Measurements from ENCODE around the gene CDHR5. TPM values are rescaled to one million over a fixed set of nuclear protein-coding genes. Genes with fewer than 3 reads are reported as not detected.

The CDHR5 gene
- total RNA-seq, result not detected in 2 replicates

GRCh38 chr11:624705-625635 lies at the start of gene CDHR5:
Gene CDHR5, minus strand, starts transcription at chr11:624955. Its CDS starts 53 bp downstream, at chr11:624902.

GRCh38 chr11:636511-637332 lies 12.0 kb upstream of the CDHR5 start, which contains the start of gene DRD4:
Gene DRD4, plus strand, starts transcription at chr11:637269. Its CDS starts 36 bp downstream, at chr11:637305.

GRCh38 chr11:626475-627307 lies 1.9 kb upstream of the CDHR5 start, which contains the start of gene SCT:
Gene SCT, minus strand, starts transcription at chr11:627181. Its CDS starts 38 bp downstream, at chr11:627143.

GRCh38 chr11:615504-616319 lies 9.0 kb downstream of the CDHR5 start, which contains the start of gene IRF7:
Gene IRF7, minus strand, starts transcription at chr11:615950. Its CDS starts 586 bp downstream, at chr11:615364.

DNA sequence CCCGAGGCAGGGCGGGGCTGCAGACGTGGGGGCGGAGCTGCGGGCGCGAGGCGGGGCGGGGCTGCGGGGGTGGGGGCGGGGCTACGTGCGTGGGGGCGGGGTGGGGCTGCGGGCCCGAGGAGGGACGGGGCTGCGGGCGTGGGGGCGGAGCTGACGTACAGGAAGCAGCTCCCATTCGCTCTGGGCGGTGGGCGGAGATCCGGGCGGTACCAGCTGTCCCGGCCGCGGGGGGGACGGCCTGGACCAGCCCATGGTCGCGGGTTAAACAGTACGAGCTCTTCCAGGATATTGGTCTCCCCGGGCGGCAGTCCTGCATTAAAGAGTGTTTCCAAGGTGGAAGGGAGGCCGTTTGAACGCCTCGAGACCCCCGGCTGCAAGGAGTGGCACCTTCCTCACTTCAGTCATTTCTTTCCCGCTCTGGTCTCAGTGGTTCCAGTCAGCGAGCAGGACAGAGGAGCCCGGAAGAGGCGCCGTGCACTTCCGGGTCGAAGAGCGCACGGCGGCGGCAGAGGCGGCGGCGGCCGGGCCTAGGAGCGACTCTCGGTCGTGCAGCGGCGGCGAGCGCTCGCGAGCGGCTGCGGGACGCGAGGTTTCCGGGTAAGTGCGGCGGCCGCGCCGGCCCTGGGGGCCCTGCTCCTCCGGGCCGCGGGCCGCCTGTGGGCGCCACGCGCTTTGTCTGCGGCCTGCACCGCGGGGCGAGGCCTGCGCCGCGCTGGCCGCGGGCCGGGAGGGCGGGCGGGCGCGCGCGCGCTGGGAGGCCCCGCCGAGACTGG lies 48.6 kb downstream of the CDHR5 start, which contains the start of gene PHRF1:
TSS of gene PHRF1 (plus strand) at position 475 of the 773 bp plus-strand sequence. CDS start 5,043 bp downstream, outside the sequence.

Other genes with a start within 250 kb of the CDHR5 start
- gene PKP3, start 230.7 kb downstream of the CDHR5 start, total RNA-seq, result 292 and 373 TPM in 2 replicates
- 5.9 and 7.8 TPM in 2 replicates for gene SIGIRR, start 210.0 kb downstream of the CDHR5 start, total RNA-seq
- 9.5 and 19.5 TPM in 2 replicates for gene ANO9, start 182.9 kb downstream of the CDHR5 start, total RNA-seq
- 38.2 and 52.8 TPM in 2 replicates for gene PTDSS2, start 174.7 kb downstream of the CDHR5 start, total RNA-seq
- 322 and 445 TPM in 2 replicates for gene RNH1, start 117.7 kb downstream of the CDHR5 start, total RNA-seq
- gene HRAS, start 89.4 kb downstream of the CDHR5 start, total RNA-seq, result 116 and 135 TPM in 2 replicates
- under 0.01 and 0.34 TPM in 2 replicates for gene LRRC56, start 87.4 kb downstream of the CDHR5 start, total RNA-seq
- gene LMNTD2, start 64.2 kb downstream of the CDHR5 start, total RNA-seq, result 0.23 and 3.0 TPM in 2 replicates
- gene RASSF7, start 64.0 kb downstream of the CDHR5 start, total RNA-seq, result 47.2 and 60.8 TPM in 2 replicates
- gene PHRF1, start 48.5 kb downstream of the CDHR5 start, total RNA-seq, result 13.8 and 21.4 TPM in 2 replicates
- gene IRF7, start 9.0 kb downstream of the CDHR5 start, total RNA-seq, result 8.0 and 15.8 TPM in 2 replicates
- not detected in 2 replicates for gene SCT, start 2.2 kb upstream of the CDHR5 start, total RNA-seq
- gene DRD4, start 12.3 kb upstream of the CDHR5 start, total RNA-seq, result not detected in 2 replicates
- gene DEAF1, start 70.3 kb upstream of the CDHR5 start, total RNA-seq, result 16.0 and 25.5 TPM in 2 replicates
- 23.7 and 40.1 TPM in 2 replicates for gene TMEM80, start 70.9 kb upstream of the CDHR5 start, total RNA-seq
- gene EPS8L2, start 81.3 kb upstream of the CDHR5 start, total RNA-seq, result 92.0 and 124 TPM in 2 replicates
- gene TALDO1, start 122.5 kb upstream of the CDHR5 start, total RNA-seq, result 212 and 214 TPM in 2 replicates
- gene GATD1, start 152.5 kb upstream of the CDHR5 start, total RNA-seq, result 23.1 and 25.0 TPM in 2 replicates
- not detected in 2 replicates for gene CEND1, start 165.1 kb upstream of the CDHR5 start, total RNA-seq
- 19.0 and 21.6 TPM in 2 replicates for gene SLC25A22, start 173.3 kb upstream of the CDHR5 start, total RNA-seq
- 10.0 and 16.2 TPM in 2 replicates for gene PIDD1, start 180.3 kb upstream of the CDHR5 start, total RNA-seq
- gene RPLP2, start 185.0 kb upstream of the CDHR5 start, total RNA-seq, result 674 and 1,062 TPM in 2 replicates
- gene PNPLA2, start 194.0 kb upstream of the CDHR5 start, total RNA-seq, result 7.1 and 11.9 TPM in 2 replicates
- gene CRACR2B, start 203.0 kb upstream of the CDHR5 start, total RNA-seq, result 0.68 and 1.0 TPM in 2 replicates
- gene CD151, start 208.0 kb upstream of the CDHR5 start, total RNA-seq, result 490 and 530 TPM in 2 replicates
- gene POLR2L, start 217.6 kb upstream of the CDHR5 start, total RNA-seq, result 124 and 148 TPM in 2 replicates
- gene TSPAN4, start 217.9 kb upstream of the CDHR5 start, total RNA-seq, result 173 and 207 TPM in 2 replicates

Data from hair follicular keratinocyte (primary cell).